ENCODE measurements around the gene PRKAB2. TPM values are rescaled to one million over a fixed set of nuclear protein-coding genes. Genes with fewer than 3 reads are reported as not detected.

PRKAB2 gene
- total RNA-seq, 1 donor from 2014 or later = 49.0 TPM

DNA sequence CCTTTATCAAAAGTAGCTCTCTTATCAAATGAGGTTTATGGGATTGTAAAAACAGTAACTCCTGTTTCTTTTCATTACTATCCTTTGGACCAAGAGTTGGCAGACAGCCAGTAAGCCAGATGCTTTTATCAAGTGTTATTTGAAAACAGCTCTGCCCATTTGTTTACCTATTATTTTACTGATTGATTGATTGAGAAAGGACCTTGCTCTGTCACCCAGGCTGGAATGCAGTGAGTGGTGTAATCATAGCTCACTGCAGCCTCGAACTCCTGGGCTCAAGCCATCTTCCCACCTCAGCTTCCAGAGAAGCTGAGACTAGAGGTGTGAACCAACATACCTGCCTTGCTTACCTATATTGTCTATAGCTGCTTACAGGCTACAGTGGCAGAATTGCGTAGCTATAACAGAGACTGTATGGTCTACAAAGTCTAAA lies 3.6 kb downstream of the PRKAB2 start:
- H4K20me1 ChIP-seq (ENCODE audit: insufficient read depth, low read length) = no peaks in the 10 kb centered on the region
- H3K4me3 Mint-ChIP-seq (ENCODE audit: unreplicated experiment) = peak overlapping the region; percentile 98
- H3K9ac ChIP-seq (ENCODE audit: low read length) = peak overlapping the region; percentile 72
- peak overlapping the region; percentile 100 for H3K27ac Mint-ChIP-seq (ENCODE audit: unreplicated experiment)
- peaks cover 3% of the 10 kb centered on the region for H3K9me3 Mint-ChIP-seq (ENCODE audit: unreplicated experiment)
- no peak for FAIRE-seq
- peak overlapping the region; percentile 85 for H3K4me2 ChIP-seq (ENCODE audit: low read length)
- H3K27ac ChIP-seq (ENCODE audit: low read depth, low read length) = peak overlapping the region; percentile 93
- peaks cover 78% of the 10 kb centered on the region for H3K79me2 ChIP-seq (ENCODE audit: insufficient read depth, low read length)
- H3K4me1 Mint-ChIP-seq (ENCODE audit: low read depth, unreplicated experiment) = peaks cover 36% of the 10 kb centered on the region
- H3K4me3 ChIP-seq (ENCODE audit: insufficient read depth, low read depth, low read length) = no peak overlapping the region
- TF ChIP-seq CTCF (IDR thresholded peaks at IDR 0.05; ENCODE audit: insufficient read depth, low read depth, low read length) = no peak
- TF ChIP-seq EZH2 (IDR thresholded peaks at IDR 0.05; ENCODE audit: insufficient read depth, low read length) = no peak
- peaks cover 11% of the 10 kb centered on the region for H3K36me3 Mint-ChIP-seq (ENCODE audit: low read depth, unreplicated experiment)
- peaks cover 7% of the 10 kb centered on the region for H3K36me3 ChIP-seq (ENCODE audit: insufficient read depth, low read length)
- no peaks in the 10 kb centered on the region for H3K9me3 ChIP-seq (ENCODE audit: insufficient read depth, low read depth, low read length)
- no peaks in the 10 kb centered on the region for H3K27me3 Mint-ChIP-seq (ENCODE audit: low read depth, unreplicated experiment)
- H3K27me3 ChIP-seq (ENCODE audit: insufficient read depth, low read length) = no peaks in the 10 kb centered on the region
- peak; percentile 36 for DNase-seq (ENCODE audit: low read depth)
- H3K4me1 ChIP-seq (ENCODE audit: insufficient read depth, low read length) = peaks cover 37% of the 10 kb centered on the region
- no peak overlapping the region for H2AFZ ChIP-seq (ENCODE audit: low read depth, low read length)

DNA sequence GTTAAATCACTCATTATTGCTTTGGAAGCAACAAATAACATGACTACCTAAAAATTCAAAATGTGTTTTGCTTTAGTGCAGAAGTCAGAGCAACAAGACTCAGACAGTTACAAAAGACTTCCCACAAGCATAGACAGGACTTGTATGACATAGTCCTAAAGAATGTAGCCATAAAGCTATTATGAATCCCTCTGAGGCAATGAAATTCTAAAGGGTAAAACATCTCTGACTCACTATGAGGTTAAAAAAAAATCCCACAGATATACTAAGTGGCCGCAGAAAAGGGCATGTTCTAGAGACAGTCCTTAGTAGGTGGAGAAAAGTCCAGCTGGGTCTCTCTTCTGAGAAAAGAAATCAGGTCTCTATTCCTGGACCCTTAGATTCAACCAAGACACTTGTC lies 4.9 kb downstream of the PRKAB2 start:
- Histone ChIP-seq H3K36me3 (ENCODE audit: insufficient read depth, low read length) (peaks cover 7% of the 10 kb centered on the region), H3K79me2 (ENCODE audit: insufficient read depth, low read length) (peaks cover 86% of the 10 kb centered on the region), H3K4me3 (ENCODE audit: insufficient read depth, low read depth, low read length) (peak overlapping the region; percentile 22), H3K9me3 (ENCODE audit: insufficient read depth, low read depth, low read length) (no peaks in the 10 kb centered on the region), H3K4me2 (ENCODE audit: low read length) (peak overlapping the region; percentile 85), H3K27ac (ENCODE audit: low read depth, low read length) (peak overlapping the region; percentile 93), H3K9ac (ENCODE audit: low read length) (peak overlapping the region; percentile 72), H2AFZ (ENCODE audit: low read depth, low read length) (no peak overlapping the region), H3K4me1 (ENCODE audit: insufficient read depth, low read length) (peaks cover 37% of the 10 kb centered on the region), H3K27me3 (ENCODE audit: insufficient read depth, low read length) (no peaks in the 10 kb centered on the region), H4K20me1 (ENCODE audit: insufficient read depth, low read length) (no peaks in the 10 kb centered on the region)
- H3K4me3 Mint-ChIP-seq (ENCODE audit: unreplicated experiment) = peak overlapping the region; percentile 62
- FAIRE-seq = peak; percentile 41
- peaks cover 15% of the 10 kb centered on the region for H3K36me3 Mint-ChIP-seq (ENCODE audit: low read depth, unreplicated experiment)
- H3K9me3 Mint-ChIP-seq (ENCODE audit: unreplicated experiment) = no peaks in the 10 kb centered on the region
- peaks cover 37% of the 10 kb centered on the region for H3K4me1 Mint-ChIP-seq (ENCODE audit: low read depth, unreplicated experiment)
- TF ChIP-seq CTCF (IDR thresholded peaks at IDR 0.05; ENCODE audit: insufficient read depth, low read depth, low read length) (no peak), EZH2 (IDR thresholded peaks at IDR 0.05; ENCODE audit: insufficient read depth, low read length) (no peak)
- peak overlapping the region; percentile 100 for H3K27ac Mint-ChIP-seq (ENCODE audit: unreplicated experiment)
- peak; percentile 98 for DNase-seq (ENCODE audit: low read depth)
- H3K27me3 Mint-ChIP-seq (ENCODE audit: low read depth, unreplicated experiment) = no peaks in the 10 kb centered on the region

GRCh38 chr1:147163019-147163418 lies 9.3 kb downstream of the PRKAB2 start:
- Histone ChIP-seq H3K9me3 (ENCODE audit: insufficient read depth, low read depth, low read length) (no peaks in the 10 kb centered on the region), H4K20me1 (ENCODE audit: insufficient read depth, low read length) (no peaks in the 10 kb centered on the region), H3K36me3 (ENCODE audit: insufficient read depth, low read length) (peaks cover 43% of the 10 kb centered on the region), H3K4me3 (ENCODE audit: insufficient read depth, low read depth, low read length) (no peak overlapping the region), H3K79me2 (ENCODE audit: insufficient read depth, low read length) (peaks cover 51% of the 10 kb centered on the region), H3K4me2 (ENCODE audit: low read length) (no peak overlapping the region), H2AFZ (ENCODE audit: low read depth, low read length) (no peak overlapping the region), H3K27me3 (ENCODE audit: insufficient read depth, low read length) (no peaks in the 10 kb centered on the region), H3K27ac (ENCODE audit: low read depth, low read length) (no peak overlapping the region), H3K9ac (ENCODE audit: low read length) (no peak overlapping the region), H3K4me1 (ENCODE audit: insufficient read depth, low read length) (peaks cover 19% of the 10 kb centered on the region)
- TF ChIP-seq CTCF (IDR thresholded peaks at IDR 0.05; ENCODE audit: insufficient read depth, low read depth, low read length) (no peak), EZH2 (IDR thresholded peaks at IDR 0.05; ENCODE audit: insufficient read depth, low read length) (no peak)
- no peak for FAIRE-seq
- H3K27ac Mint-ChIP-seq (ENCODE audit: unreplicated experiment) = no peak overlapping the region
- peaks cover 27% of the 10 kb centered on the region for H3K4me1 Mint-ChIP-seq (ENCODE audit: low read depth, unreplicated experiment)
- no peak overlapping the region for H3K4me3 Mint-ChIP-seq (ENCODE audit: unreplicated experiment)
- no peaks in the 10 kb centered on the region for H3K9me3 Mint-ChIP-seq (ENCODE audit: unreplicated experiment)
- H3K36me3 Mint-ChIP-seq (ENCODE audit: low read depth, unreplicated experiment) = peaks cover 32% of the 10 kb centered on the region
- H3K27me3 Mint-ChIP-seq (ENCODE audit: low read depth, unreplicated experiment) = no peaks in the 10 kb centered on the region
- DNase-seq (ENCODE audit: low read depth) = no peak

Measured in astrocyte (in vitro differentiated cells and primary cell).